Measurements from ENCODE around the gene CPA2.
"Not testable (repeated sequence)": the region's sequence is repeated elsewhere in the genome, so short reads cannot be mapped to it uniquely, and the experiment has no call there.

DNA sequence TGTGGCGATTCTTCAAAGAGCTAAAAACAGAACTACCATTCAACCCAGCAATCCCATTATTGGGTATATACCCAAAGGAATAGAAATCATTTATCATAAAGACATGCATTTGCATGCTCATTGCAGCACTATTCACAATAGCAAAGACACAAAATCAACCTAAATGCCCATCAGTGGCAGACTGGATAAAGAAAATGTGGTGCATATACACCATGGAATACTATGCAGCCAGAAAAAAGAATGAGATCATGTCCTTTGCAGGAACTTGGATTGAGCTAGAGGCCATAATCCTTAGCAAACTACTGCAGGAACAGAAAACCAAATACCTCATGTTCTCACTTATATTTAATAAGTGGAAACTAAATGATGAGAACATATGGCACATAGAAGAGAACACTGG, 20.2 kb upstream of the CPA2 start:
- TF ChIP-seq, protein P1, sequence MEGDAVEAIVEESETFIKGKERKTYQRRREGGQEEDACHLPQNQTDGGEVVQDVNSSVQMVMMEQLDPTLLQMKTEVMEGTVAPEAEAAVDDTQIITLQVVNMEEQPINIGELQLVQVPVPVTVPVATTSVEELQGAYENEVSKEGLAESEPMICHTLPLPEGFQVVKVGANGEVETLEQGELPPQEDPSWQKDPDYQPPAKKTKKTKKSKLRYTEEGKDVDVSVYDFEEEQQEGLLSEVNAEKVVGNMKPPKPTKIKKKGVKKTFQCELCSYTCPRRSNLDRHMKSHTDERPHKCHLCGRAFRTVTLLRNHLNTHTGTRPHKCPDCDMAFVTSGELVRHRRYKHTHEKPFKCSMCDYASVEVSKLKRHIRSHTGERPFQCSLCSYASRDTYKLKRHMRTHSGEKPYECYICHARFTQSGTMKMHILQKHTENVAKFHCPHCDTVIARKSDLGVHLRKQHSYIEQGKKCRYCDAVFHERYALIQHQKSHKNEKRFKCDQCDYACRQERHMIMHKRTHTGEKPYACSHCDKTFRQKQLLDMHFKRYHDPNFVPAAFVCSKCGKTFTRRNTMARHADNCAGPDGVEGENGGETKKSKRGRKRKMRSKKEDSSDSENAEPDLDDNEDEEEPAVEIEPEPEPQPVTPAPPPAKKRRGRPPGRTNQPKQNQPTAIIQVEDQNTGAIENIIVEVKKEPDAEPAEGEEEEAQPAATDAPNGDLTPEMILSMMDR (conservative IDR thresholded peaks at IDR 0.05 in 1 of 2, IDR thresholded peaks at IDR 0.05 in 1 of 2; ENCODE audit: low read depth in 1 of 2, low read length in 2 of 2) = not testable (repeated sequence)
- not testable (repeated sequence) for TF ChIP-seq EZH2 (IDR thresholded peaks at IDR 0.05; ENCODE audit: low read length, missing control alignments)
